Measurements from ENCODE around the gene SCUBE3. TPM values are rescaled to one million over a fixed set of nuclear protein-coding genes. Genes with fewer than 3 reads are reported as not detected.

The SCUBE3 gene
- polyA plus RNA-seq: under 1 TPM; 0.01 to 0.25 (median 0.11) TPM

DNA sequence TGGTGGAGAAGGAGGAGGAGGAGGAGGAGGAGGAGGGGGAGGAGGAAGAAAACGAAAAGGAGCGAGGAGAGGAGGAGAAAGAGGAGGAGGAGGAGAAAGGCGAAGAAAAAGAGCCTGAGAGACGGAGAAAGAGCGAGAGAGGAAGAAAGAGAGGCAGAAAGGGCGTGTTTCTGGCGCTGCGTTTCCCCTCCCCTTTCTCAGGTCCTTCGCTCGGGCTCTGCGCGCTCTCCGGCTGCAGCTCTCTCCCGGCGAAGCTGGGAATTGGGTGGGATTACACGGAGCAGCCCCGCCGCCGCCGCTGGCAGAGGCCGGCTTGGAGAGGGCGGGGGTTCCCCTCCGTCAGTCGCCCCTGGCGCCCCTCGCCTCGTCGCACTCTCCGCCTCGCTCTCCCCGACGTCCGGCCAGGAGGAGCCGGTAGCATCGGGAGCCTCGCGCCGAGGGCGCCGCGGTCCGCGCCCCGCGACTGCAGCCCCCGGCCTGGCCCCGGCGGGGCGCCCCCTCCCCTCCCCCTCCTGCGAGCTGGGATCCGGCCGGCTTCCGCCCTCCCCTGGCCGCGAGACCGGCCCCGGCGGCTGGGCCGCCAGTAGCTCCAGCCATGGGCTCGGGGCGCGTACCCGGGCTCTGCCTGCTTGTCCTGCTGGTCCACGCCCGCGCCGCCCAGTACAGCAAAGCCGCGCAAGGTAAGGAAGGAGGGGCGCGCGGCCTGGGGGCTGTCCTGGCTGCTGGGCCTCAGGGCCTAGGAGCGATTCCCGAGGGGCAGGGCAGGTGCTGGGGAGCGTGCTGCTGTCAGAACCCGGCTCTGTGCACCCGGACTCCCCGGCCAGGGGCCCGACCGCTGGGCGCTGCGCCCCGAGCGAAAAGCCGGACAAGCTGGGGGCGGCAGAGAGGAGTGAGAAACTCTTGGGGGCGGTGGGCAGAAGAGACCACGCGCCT lies at the start of gene SCUBE3:
TSS of gene SCUBE3 (plus strand) at position 133 of the 933 bp plus-strand sequence. CDS start at position 596, 463 bp downstream.
- no peak within 1 kb of the TSS for H3K27ac ChIP-seq (ENCODE audit: low read depth, low read length)
- WGBS, 3 donors: 1 to 2% (median 1%) methylated on average over 69 to 87 of the region's 89 CpGs

DNA sequence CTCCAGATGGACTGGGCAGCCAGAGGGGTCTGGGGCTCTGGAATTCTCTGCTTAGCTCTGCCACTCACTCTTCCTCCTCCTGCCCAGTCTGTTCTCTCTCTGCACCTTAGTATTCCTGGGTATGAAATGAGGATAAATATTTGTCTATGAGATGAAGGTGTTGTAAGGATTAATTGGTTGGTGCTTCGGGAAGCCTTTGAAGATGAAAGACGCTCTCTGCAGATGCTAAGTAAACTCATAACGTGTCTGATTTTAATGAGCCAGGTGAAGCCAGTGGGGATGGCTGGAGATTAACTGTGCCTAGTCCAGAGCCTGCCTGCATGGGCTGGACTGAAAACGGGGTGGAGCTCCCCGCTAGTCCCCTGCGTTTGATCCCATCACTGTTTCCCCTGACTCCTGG lies 49.5 kb upstream of the SCUBE3 start:
- no peak overlapping the region for H3K27ac ChIP-seq (ENCODE audit: low read depth, low read length)
- 80 to 90% (median 86%) methylated on average over 6 of the region's 6 CpGs for WGBS, 3 donors

DNA sequence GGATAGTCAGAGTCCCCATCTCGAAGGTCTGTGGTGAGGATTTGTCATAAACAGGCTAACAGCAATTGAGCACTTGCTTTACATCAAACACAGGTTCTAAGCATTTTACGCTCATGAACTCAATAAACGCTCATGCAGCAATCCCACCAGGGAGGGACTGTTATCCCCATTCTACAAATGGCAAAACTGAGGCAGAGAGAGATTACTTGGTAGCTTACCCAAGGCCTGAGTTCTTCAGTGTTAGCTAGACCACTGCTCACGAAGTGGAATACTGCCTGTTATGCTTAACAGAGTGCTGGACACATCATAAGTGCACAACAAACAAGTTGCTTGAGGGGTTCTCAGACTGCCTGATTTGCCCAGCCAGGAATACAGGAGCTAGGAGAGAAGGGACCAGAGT lies 48.9 kb upstream of the SCUBE3 start:
- no peak overlapping the region for H3K27ac ChIP-seq (ENCODE audit: low read depth, low read length)
- whole genome bisulfite sequencing, 3 donors: 94 to 98% (median 96%) methylated on average over 4 of the region's 4 CpGs

DNA sequence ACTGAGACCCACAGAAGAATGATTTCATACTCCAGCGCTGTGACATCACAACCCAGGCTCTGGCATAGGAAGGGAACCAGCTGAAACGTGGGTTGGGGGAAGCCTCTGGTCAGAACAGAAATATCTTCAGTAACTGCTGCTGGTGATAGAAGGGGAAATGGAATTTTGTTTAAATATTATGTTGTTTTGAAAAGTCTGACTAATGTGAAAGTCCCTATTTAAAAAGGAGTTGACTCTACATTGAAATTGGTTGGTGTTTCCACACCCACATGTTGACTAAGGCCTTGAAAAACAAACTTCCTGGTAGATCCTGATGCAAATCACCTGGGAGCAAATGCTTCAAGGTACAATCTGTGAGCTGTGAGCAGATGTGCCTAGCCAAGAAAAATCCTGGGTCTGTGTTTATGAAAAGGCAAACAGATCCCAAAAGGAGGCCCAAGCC lies 48.1 kb upstream of the SCUBE3 start:
- no peak overlapping the region for H3K27ac ChIP-seq (ENCODE audit: low read depth, low read length)
- WGBS, 3 donors: 74 to 83% (median 83%) methylated on average over 2 of the region's 2 CpGs

DNA sequence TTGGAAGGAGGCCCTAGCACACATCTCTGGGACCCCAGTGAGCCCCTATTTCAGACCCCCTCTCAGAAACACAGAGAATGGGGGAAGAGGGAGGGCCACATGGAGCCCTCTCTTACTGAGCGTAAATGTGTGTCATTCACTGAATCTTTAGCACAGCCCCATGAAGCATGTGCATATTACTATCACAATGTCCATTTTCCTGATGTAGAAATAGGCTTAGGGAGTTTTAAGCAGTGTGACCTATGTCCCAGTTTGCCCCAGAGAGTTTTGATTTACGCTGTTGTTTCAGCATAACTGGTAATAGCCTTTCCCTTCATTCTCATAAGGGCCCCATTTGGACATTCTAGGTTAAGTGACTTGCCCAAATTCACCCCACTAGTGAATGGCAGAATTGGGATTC lies 47.6 kb upstream of the SCUBE3 start:
- H3K27ac ChIP-seq (ENCODE audit: low read depth, low read length): no peak overlapping the region
- 69 to 98% (median 91%) methylated on average over 2 of the region's 2 CpGs for WGBS, 3 donors

DNA sequence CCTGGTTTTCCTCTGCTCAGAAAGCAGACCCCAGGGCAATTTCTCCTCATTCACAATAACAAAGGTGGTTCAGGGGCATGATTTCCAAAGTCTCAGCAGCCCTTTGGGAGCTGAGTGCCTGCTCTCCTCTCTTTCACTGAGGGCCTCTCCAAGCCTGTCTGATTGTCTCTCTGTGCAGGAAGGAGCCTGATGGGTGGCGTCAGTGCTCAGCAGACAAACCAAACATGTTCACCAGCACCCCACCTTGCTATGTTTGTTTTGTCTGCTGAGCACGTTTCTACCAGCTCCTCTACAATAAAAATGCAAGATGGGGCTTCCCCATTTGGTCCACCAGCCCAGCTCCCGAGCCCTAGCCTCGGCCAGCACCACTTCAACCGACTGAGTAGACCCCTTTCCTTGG lies 47.2 kb upstream of the SCUBE3 start:
- WGBS, 3 donors: 80 to 89% (median 82%) methylated on average over 5 of the region's 5 CpGs
- no peak overlapping the region for H3K27ac ChIP-seq (ENCODE audit: low read depth, low read length)

DNA sequence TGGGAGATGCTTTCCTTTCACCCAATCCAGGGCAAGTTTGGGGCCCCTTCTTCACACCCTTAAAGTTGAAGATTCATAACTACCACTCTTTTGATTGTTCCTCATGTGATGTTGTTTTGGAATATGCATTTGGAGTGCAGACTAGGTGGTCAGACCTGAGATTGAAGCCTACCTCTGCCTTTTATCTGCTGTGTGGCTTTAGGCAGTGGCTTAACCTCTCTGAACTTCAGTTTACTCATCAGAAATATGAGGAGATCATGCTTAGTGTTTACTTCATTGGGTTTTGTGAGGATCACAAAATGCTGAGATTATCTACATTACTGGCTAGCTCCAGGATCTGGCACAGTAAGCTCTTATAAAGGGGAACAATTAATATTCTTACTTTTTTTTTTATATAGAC lies 46.3 kb upstream of the SCUBE3 start:
- H3K27ac ChIP-seq (ENCODE audit: low read depth, low read length): no peak overlapping the region

DNA sequence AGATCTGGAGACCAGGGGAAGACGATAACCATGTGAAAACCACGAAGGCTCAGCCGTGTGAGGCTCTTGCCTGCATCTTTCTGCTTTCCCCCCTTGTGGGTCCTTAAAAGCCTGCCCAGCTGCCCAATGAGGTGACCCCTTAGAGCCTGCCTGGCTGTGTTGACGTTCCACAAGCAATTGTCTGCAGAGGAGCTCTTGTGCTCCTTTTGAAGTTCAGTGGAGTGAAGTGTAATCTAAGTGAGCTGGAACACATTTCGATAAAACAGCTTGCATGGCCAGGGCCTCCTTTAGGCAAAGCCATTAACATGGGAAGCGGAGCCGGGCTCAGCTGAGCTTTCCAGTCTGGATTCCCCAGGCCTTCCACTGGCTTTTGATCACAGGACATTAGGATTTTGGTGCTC lies 45.3 kb upstream of the SCUBE3 start:
- 88 to 92% (median 88%) methylated on average over 7 of the region's 7 CpGs for WGBS, 3 donors
- no peak overlapping the region for H3K27ac ChIP-seq (ENCODE audit: low read depth, low read length)

DNA sequence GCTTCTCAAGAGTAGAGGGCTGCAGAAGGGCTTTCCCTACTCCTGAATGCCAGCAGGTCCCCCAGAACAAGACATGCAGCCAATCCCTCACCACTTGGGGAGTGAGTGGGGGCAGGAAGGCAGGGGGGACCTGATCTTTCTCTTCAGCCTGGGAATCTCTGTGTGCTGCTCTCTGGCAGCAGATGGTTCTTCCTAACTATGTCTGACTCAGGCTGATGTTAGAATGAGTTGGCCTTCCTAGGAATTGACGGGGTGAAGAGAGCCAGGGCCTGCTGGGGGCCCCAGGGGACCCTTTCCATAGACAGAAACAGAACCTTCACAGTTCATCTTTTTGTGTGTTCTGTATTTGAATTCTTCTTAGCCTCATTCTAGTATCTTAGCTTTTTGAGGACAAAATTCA lies 43.6 kb upstream of the SCUBE3 start:
- WGBS, 3 donors: 84 to 87% (median 85%) methylated on average over 1 of the region's 1 CpG
- no peak overlapping the region for H3K27ac ChIP-seq (ENCODE audit: low read depth, low read length)

DNA sequence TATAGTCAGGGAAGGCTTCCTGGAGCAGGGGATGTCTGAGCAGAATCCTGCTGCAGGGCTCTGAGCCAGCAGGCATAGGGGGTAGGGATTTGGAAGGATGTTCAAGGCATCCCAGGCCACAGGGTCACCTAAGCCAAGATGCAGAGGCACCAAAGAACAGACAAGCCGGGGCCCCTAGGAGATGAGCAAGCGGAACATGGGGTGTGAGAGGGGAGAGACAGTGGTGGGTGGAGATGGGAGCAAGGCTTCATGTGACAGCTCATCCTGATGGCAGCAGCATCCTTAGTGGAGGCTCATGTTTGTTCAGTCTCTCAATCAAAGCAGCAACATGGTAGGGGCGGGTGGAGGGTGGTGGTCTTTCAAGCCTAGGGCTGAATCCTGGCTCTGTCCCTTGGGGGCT lies 42.9 kb upstream of the SCUBE3 start:
- H3K27ac ChIP-seq (ENCODE audit: low read depth, low read length): no peak overlapping the region
- WGBS, 3 donors: 82 to 92% (median 86%) methylated on average over 3 of the region's 3 CpGs

DNA sequence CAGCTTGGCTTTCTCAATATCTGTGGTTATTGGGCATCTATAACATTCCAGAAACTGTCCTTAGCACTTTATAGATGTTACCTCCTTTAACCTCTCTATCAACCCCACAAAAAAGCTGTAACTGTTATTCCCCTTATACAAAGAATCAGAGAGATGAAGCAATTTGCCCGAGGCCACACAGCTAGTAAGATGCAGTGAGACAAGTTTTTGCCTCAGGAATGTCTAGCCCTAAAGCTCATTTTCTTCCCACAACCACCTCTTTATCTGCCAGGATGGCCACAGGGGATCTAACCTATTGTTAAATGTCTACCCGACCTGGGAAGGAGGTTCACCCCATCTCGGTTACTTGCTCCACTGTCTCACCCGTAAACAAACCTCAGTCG lies 40.7 kb upstream of the SCUBE3 start:
- WGBS, 3 donors: 65 to 74% (median 73%) methylated on average over 5 of the region's 5 CpGs
- no peak overlapping the region for H3K27ac ChIP-seq (ENCODE audit: low read depth, low read length)

DNA sequence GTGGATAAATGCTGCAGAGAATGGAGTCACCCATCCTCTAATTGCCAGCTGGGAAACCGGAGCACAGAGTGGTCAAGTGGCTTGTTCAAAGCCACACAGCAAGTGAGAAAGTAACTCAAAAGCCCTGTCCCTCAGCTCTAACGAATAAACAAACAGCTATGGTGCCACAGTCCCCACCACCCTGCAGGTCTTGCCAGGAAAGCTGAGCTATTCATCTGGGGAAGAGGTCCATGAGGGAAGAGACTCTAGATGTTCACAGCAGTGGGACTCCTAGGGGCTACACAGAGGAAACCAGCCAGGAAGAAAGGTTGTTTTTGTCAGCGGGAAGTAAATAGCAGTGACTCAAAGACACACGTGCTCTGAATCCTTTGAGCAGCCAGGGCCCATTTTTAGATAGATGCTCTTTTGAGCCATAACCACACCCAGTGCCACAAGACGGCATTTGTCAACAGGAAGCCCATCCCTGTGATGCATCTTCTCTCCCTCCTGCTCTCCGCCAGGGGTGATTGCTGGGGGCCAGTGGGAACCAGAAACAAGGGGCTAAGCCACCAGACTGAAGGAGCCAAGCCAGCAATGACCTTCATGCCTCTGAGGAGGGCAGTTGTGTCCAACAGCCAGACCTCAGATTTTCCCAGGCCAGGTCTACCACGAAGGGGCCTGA lies 40.2 kb upstream of the SCUBE3 start:
- WGBS, 3 donors: 63 to 74% (median 71%) methylated on average over 7 of the region's 7 CpGs
- no peak overlapping the region for H3K27ac ChIP-seq (ENCODE audit: low read depth, low read length)

DNA sequence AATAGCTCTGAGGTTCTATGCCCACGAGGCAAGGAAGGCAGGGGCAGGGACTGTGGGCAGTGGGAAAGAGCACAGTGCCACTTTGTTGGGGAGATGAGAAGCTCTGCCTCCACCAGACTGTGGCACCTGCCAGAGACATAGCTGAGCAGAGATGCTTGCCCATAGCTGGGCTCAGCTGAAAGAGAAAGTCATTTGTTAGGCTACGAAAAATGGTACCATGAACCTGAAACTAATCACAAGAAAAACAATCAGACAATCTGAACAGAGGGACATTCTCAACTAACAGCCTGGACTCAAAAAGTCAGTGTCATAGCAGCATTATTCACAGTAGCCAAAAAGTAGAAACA lies 39.7 kb upstream of the SCUBE3 start:
- 83 to 88% (median 83%) methylated on average over 2 of the region's 2 CpGs for WGBS, 3 donors
- H3K27ac ChIP-seq (ENCODE audit: low read depth, low read length): no peak overlapping the region

DNA sequence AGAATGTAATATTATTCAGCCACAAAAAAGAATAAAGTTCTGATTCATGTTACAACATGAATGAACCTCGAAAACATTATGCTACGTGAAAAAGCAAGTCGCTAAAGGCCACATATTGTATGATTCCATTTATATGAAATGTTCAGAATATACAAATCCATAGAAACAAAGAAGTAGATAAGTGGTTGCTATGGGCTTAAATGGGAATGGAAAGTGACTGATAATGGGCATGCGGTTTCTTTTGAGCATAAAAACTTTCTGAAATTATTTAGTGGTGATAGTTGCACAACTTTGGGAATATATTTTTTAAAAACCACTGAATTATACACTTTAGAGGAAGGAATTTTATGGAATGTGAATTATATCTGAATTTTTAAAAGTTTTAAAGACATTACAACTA lies 39.3 kb upstream of the SCUBE3 start:
- H3K27ac ChIP-seq (ENCODE audit: low read depth, low read length): no peak overlapping the region
- 94 to 95% (median 94%) methylated on average over 4 of the region's 4 CpGs for WGBS, 3 donors

DNA sequence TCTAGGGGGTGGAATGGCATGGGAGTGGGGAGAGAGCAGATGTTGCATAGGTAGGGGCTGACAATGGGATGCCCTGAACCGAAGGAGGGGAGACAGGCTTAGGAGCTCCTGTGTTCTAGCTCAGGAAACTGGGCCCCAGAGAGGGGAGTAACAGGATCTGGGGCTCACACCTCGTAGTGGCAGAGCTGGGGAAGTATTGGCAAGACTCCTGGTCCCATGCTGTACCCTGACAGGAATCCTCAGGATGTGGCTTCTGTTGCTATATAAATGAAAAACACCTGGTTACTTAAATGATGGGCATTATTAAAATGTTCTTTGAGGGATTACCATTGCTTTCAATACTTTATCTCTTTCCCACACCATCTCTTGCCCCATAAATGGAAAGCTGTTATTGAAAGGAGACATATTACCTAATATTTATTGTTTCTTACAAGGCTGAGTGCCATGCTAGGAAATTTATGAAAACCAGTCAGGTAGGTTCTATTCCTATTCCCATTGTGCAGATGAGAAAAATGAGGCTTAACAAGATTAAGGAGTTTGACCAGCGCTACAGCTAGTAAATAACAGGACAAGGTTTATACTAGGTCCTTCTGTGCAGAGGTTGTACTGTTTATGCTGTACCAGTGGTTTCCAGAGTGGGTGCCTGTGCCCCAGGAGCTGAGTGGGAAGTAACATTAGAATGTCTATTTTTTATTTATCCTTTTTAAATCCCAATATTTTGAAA lies 37.3 kb upstream of the SCUBE3 start:
- WGBS, 3 donors: 58 to 67% (median 59%) methylated on average over 3 of the region's 3 CpGs

DNA sequence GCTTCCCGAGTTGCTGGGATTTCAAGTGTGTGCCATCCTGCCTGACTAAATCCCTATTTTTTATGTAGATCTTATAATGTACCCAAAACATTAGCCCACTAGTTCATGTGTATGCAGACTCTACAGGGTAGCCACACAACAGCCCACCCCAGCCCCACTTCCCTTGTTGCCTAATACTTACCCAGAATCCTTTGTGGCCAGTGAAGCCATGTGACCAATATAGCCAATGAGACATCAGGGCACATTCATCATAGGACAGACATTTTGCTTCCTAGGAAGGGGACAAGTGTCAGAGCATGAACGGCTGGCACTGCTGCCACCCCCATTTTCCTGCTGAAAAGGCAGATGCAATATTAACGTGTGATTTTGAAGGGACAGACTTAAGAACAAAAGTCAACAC lies 36.6 kb upstream of the SCUBE3 start:
- 75 to 79% (median 77%) methylated on average over 3 of the region's 3 CpGs for WGBS, 3 donors
- H3K27ac ChIP-seq (ENCODE audit: low read depth, low read length): no peak overlapping the region

More for the DNA sequence above, 37.3 kb upstream of the SCUBE3 start:
- no peak overlapping the region for H3K27ac ChIP-seq (ENCODE audit: low read depth, low read length)

DNA sequence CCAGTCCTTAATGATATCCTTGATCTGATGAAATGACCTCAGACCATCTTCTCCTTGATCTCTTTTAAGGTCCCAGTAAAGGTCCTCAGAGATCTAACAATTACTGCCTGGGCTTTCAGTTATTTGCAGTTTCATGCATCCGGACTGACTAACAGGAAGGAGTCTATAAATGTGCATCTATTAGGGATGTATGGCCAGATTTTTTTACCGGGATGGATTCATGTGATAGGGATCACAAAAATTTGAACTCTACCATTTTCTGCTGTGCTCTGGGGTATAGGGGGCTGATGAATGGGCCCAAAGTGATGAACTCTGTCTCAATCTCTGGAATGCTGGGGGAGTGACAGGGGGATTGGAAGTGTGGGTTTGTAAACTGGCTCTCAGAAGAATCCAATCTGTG lies 36.2 kb upstream of the SCUBE3 start:
- WGBS, 3 donors: 63 to 84% (median 68%) methylated on average over 2 of the region's 2 CpGs
- H3K27ac ChIP-seq (ENCODE audit: low read depth, low read length): no peak overlapping the region

DNA sequence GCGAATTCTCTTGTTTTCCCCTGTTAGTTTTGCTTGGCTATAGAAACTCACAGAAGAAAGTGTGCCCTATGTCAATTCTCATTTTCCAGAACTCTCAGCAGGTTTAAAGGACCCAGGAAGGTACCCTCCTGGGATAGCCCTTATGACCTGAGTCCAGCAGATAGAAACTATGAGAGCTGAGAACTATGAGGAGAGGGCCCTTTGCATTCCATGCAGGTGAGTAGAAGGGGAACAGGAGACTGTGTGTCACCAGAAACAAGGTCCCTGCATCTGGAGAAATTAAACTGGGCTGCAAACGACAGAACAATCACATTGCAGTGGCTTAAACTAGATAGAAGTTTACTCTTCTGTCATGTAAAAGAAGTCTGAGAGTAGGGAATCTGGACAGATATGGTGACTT lies 35.7 kb upstream of the SCUBE3 start:
- WGBS, 3 donors: 79 to 93% (median 89%) methylated on average over 2 of the region's 2 CpGs
- no peak overlapping the region for H3K27ac ChIP-seq (ENCODE audit: low read depth, low read length)
